ENCODE data around the gene ODAD3. TPM values are rescaled to one million over a fixed set of nuclear protein-coding genes. Genes with fewer than 3 reads are reported as not detected.

ODAD3 gene
- total and polyA plus RNA-seq, 12 donors: 0.17 to 2.2 (median 0.37) TPM; not detected in 1

DNA sequence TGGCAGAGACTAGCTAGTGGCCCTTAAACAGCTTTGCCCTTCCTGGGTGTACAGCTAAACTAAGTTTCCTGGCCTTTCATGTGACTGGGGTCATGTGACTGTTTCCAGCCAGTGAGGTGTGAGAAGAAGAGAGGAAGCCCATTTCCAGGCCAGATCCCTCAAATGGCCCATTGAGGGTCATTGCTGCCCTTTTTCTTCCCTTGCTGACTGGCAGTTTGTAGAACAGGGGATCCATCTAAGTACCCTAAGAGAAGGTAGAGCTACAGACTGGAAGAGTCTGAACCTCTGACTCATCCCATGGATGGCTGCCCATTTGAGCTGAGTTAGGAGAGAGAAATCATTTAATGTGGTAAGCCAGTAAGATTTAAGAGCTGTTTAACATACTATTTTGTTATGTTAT is 57.7 kb downstream of the ODAD3 start:
- DNase-seq (no peak), ATAC-seq (no peak)
- peak overlapping the region in 4 of 10 donors; percentile 10 to 95 (median 68) for H3K27ac ChIP-seq
- H3K4me3 ChIP-seq: no peak overlapping the region
- peaks cover 9 to 64% (median 48%) of the 10 kb centered on the region in 9 donors for H3K4me1 ChIP-seq
- H3K9me3 ChIP-seq: no peaks in the 10 kb centered on the region
- TF ChIP-seq, protein P1, sequence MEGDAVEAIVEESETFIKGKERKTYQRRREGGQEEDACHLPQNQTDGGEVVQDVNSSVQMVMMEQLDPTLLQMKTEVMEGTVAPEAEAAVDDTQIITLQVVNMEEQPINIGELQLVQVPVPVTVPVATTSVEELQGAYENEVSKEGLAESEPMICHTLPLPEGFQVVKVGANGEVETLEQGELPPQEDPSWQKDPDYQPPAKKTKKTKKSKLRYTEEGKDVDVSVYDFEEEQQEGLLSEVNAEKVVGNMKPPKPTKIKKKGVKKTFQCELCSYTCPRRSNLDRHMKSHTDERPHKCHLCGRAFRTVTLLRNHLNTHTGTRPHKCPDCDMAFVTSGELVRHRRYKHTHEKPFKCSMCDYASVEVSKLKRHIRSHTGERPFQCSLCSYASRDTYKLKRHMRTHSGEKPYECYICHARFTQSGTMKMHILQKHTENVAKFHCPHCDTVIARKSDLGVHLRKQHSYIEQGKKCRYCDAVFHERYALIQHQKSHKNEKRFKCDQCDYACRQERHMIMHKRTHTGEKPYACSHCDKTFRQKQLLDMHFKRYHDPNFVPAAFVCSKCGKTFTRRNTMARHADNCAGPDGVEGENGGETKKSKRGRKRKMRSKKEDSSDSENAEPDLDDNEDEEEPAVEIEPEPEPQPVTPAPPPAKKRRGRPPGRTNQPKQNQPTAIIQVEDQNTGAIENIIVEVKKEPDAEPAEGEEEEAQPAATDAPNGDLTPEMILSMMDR (IDR thresholded peaks at IDR 0.05): no peak
- intact Hi-C loops (cut with DNase I): loop anchor here in 3 of 10 donors (5.0 to 10.0 kb wide), 4 partner anchors 70 to 218 kb away; partner anchors contain the start of genes TSPAN16 (in 1 of the 3) and ZNF627 (in 1 of the 3)
- H3K27me3 ChIP-seq: peaks cover 0 to 5% (median 0%) of the 10 kb centered on the region in 7 donors
- H3K36me3 ChIP-seq: peaks cover 0 to 13% (median 0%) of the 10 kb centered on the region in 9 donors

DNA sequence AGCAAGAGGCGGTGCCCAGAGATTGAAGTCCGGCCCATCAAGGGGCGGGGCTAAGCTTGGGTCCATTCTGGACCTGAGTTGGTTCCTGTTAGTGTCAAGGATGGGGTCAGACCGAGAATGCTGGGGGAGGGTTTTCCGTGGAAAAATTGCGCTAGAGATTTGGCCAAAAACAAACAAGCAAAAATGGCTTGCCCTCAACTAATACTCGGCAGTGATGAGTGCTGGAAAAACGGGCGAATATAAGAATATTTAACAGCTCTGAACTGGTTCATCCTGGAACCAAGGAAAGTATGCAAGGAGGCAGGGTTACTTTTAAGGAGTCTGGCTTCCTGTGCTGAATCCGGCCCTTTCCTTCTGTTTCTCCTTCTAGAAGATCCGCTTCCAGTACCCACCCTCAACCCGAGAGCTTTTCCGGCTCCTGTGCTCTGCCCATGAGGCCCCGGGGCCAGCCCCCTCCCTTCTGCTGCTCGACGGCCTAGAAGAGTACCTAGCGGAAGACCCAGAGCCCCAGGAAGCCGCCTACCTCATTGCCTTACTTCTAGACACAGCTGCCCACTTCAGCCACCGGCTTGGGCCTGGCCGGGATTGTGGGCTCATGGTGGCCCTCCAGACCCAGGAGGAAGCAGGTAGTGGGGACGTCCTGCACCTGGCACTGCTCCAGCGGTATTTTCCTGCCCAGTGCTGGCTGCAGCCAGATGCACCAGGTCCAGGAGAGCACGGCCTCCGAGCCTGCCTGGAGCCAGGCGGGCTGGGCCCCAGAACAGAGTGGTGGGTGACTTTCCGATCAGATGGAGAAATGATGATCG is 59.6 kb downstream of the ODAD3 start:
- ATAC-seq: peak in 6 of 8 donors; percentile 2 to 21 (median 14)
- Histone ChIP-seq H3K27ac (peak overlapping the region; percentile 26 to 97 (median 95)), H3K4me1 (peaks cover 3 to 50% (median 33%) of the 10 kb centered on the region in 9 donors), H3K4me3 (peak overlapping the region; percentile 7 to 80 (median 67)), H3K9me3 (no peaks in the 10 kb centered on the region), H3K36me3 (peaks cover 0 to 17% (median 0%) of the 10 kb centered on the region in 9 donors), H3K27me3 (no peaks in the 10 kb centered on the region)
- peak; percentile 50 to 53 for DNase-seq
- WGBS, 2 donors: 10 to 14% methylated on average over 27 of the region's 27 CpGs
- intact Hi-C loops (cut with DNase I): loop anchor here in 3 of 10 donors (5.0 to 10.0 kb wide), 4 partner anchors 72 to 219 kb away; partner anchors contain the start of genes TSPAN16 (in 1 of the 3) and ZNF627 (in 1 of the 3)
- TF ChIP-seq, protein P1 (IDR thresholded peaks at IDR 0.05): no peak

DNA sequence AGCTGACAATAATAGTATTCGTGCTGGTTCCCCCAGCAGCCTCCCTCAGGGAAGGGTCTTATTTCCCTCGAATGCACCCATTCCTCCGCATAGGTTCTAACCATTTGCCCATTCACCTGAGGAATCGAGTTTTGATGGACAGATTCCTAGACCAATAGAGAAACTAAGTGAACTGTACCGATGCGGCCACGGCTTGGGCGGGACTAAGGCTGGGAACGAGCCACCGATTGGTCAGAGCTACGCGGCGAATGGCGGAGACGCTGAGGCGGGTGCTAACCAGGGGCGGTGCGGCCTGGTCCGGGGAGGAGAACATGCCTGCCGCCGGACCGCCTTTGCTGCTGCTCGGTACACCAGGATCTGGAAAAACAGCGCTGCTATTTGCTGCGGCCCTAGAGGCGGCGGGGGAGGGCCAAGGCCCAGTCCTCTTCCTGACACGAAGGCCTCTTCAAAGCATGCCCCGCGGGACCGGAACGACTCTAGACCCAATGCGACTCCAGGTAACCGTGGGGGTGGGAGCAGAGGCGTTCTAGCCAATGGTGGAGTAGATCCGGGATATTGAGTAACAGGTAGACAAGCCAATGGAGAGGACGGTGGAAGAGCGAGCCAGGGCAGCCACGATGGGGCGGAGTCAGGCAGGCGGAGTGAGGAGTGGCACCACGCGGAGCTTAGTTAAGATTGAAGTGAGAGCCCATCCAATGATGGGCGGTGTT is 60.3 kb downstream of the ODAD3 start, which contains the start of gene SWSAP1:
Gene SWSAP1, plus strand, starts transcription at position 234 of the 710 bp plus-strand sequence. Its CDS starts 15 bp downstream, at position 249.
- Histone ChIP-seq H3K36me3 (peaks cover 0 to 17% (median 0%) of the 10 kb centered on the region in 9 donors), H3K9me3 (no peaks in the 10 kb centered on the region), H3K27me3 (no peaks in the 10 kb centered on the region), H3K4me3 (peak within 1 kb of the TSS; percentile 7 to 80 (median 67)), H3K27ac (peak within 1 kb of the TSS; percentile 87 to 97 (median 95)), H3K4me1 (peaks cover 3 to 44% (median 30%) of the 10 kb centered on the region in 9 donors)
- WGBS, 2 donors: 0 to 1% methylated on average over 44 of the region's 44 CpGs
- DNase-seq (peak; percentile 98 to 99), ATAC-seq (peak; percentile 96 to 97 (median 97))
- intact Hi-C loops (cut with DNase I): loop anchor here in 4 of 10 donors (1.0 to 10.0 kb wide), 7 partner anchors 28 to 220 kb away; partner anchors contain the start of genes CCDC159 (in 1 of the 4), ODAD3 (in 1 of the 4), PRKCSH (in 1 of the 4) and RAB3D (in 1 of the 4)
- TF ChIP-seq, protein P1 (IDR thresholded peaks at IDR 0.05): no peak

Data from heart right ventricle (tissue), 16 donors.